H54 (cell line): ENCODE measurements around the gene RFPL3.
A peak's percentile ranks its signal among the peaks of the same experiment; 100 is the strongest.
"Not testable (repeated sequence)": the region's sequence is repeated elsewhere in the genome, so short reads cannot be mapped to it uniquely, and the experiment has no call there.

Experiments used
- DNase-seq: peaks from one replicate; pipeline ENCODE4 v3.0.0; 2011; ENCODE audit warnings: low spot score, mixed read lengths; ENCODE audit not compliant: insufficient read length
- FAIRE-seq: peaks from 3 replicates; lab custom pipeline; 2011; peaks lifted over from hg19 to GRCh38; lab: Jason Lieb, UNC
- POLR2A ChIP-seq: IDR thresholded peaks from 2 replicates; pipeline ENCODE4 v1.6.1; 2011; ENCODE audit warnings: low read depth, mild to moderate bottlenecking, low read length

Gene RFPL3

DNA sequence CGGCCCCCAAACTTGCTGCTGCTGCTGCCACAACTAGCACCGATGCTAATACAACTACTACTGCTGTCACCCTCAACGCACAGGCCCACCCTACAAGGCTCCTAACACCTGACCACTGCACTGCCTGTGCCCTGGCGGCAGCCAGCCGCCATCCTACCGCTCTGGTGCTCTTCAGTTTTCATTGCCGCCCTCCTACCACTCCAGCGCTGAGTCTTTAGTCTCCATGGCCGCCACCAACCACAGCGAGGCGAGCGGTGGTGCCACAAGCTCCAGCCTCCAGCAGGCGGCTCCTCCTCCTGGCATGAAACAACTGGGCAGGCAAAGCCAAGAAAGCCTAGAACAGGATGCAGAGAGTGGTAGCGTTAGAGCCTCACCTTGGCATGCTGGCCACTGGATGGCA, 5.0 kb upstream of the RFPL3 start:
- no peak for DNase-seq
- FAIRE-seq, result no peak
- no peak for TF ChIP-seq POLR2A

GRCh38 chr22:32353292-32353691, 4.4 kb upstream of the RFPL3 start:
- TF ChIP-seq POLR2A, result no peak
- no peak for DNase-seq
- FAIRE-seq, result no peak

GRCh38 chr22:32353840-32354239, 3.8 kb upstream of the RFPL3 start:
- FAIRE-seq (no peak), DNase-seq (no peak)
- no peak for TF ChIP-seq POLR2A

DNA sequence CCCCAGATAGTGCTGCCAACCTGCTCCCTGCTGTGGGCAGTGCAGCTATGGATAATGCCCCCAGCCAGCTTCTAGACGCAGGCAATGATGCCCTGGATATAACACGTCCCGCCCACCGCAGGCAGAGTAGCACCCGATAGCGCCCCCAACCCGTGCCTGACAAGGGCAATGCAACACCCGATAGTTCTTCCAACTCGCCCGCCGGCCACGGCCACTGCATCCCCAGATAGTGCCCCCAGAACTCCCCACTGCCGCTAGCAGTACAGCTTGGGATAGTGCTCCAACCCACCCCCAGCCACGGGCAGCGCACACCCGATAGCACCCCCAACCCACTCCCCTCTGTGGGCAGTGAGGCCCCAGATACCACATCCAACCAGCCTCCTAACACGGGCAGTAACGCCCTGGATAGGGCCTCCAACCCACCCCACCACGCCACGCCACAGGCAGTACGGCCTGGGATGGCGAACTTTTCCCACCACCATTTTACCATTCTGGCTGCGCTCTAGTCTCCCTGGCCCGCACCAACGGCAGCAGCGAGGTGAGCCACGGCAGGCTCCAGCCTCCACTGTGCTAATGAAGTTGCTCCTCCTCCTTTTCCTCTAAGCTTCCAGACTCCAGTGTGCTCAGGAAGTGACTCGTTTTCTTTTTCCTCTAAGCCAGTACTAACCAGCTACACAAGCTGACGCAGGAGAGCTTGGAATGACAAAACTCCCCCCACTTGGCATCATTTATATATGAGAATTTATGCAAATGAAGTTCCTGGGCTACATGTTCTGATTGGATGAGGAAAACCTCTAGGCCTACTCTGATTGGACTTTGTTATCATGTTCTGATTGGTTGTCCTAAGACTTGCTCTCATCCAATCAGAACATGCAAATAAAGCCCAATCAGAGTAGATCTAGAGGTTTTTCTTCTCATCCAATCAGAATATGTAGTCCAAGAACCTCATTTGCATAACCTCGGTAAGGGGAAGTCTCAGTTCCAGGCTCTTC, 3.0 kb upstream of the RFPL3 start:
- FAIRE-seq (no peak), DNase-seq (no peak)
- no peak for TF ChIP-seq POLR2A

DNA sequence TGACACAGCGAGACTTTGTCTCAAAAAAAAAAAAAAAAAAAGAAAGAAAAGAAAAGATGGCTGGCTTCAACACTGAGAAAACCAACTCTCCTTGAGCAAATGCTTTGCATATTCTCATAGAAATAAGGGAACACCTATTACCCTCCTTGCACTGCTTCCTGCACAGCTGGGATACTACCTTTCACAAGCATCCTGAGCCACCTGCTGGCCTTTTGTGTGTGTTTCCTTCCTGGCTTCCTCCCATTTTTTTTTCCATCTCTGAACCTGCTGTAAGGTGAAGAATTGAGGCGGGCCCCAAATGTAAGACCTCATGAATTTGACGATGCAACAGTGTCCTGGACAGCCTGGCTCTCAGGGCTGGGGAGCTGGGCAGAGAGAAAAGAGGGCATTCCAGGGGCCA, 1.9 kb upstream of the RFPL3 start:
- TF ChIP-seq POLR2A, result no peak
- no peak for FAIRE-seq
- no peak for DNase-seq

DNA sequence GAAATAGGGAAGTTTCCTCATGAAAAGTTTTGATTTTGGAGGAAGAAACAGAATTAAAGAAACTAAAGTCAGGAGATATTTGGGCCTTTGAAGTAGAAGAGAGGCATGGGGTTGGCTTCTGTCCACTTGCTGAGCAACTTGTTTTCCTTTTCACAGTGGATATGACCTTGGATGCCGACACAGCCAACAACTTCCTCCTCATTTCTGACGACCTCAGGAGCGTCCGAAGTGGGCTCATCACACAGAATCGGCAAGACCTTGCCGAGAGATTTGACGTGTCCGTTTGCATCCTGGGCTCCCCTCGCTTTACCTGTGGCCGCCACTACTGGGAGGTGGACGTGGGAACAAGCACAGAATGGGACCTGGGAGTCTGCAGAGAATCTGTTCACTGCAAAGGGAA, 2.4 kb downstream of the RFPL3 start:
- DNase-seq, FAIRE-seq: not testable (repeated sequence)

- FAIRE-seq, result no peak
- TF ChIP-seq POLR2A, result no peak
Observed at GRCh38 chr22:32361257-32361656, 3.6 kb downstream of the RFPL3 start.

DNA sequence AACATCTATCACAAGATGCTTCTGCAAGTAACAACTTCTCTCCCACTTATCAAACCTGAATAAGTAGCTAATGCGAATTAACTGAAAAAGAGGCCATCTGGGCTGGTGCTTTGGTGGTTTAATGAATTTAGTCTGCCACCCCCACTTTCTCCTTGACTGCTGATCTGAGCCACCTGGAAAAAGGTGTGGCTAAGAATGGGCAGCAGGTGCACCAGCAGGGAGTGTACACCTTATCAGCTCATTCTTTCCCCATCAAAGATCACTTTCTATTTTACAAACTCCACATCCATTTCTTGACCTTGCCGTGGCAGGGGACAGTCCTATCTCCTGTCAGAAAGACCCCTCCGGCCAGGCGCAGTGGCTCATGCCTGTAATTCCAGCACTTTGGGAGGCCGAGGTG, 6.5 kb downstream of the RFPL3 start:
- FAIRE-seq (no peak), DNase-seq (no peak)
- TF ChIP-seq POLR2A, result no peak

More at GRCh38 chr22:32361257-32361656, 3.6 kb downstream of the RFPL3 start:
- no peak for DNase-seq

GRCh38 chr22:32375678-32376450, 18.2 kb downstream of the RFPL3 start:
- no peak for FAIRE-seq
- TF ChIP-seq POLR2A, result no peak
- DNase-seq, result no peak

DNA sequence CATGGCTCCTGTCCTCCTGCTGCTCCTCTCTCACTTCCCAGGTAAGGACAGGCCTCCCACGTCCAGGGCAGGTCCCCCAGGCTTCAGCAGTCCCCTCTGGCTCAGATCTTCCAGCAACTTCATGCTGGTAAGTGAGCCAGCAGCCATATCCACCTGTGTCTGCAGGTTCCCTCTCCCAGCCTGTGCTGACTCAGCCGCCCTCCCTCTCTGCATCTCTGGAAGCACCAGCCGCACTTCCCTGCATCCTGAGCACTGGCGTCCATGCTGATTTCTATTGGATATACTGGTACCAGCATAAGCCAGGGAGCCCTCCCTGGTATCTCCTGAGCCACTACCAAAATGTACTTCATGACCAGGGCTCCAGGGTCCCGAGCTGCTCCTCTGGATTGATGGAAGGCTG, 19.0 kb downstream of the RFPL3 start:
- FAIRE-seq (no peak), DNase-seq (no peak)
- no peak for TF ChIP-seq POLR2A

GRCh38 chr22:32378707-32379272, 21.1 kb downstream of the RFPL3 start:
- DNase-seq, result peak; percentile 35
- no peak for FAIRE-seq
- TF ChIP-seq POLR2A, result no peak

- FAIRE-seq (no peak), DNase-seq (no peak)
- no peak for TF ChIP-seq POLR2A
Observed at GRCh38 chr22:32380991-32381390, 23.3 kb downstream of the RFPL3 start.

GRCh38 chr22:32385681-32386080, 28.0 kb downstream of the RFPL3 start:
- DNase-seq, result no peak
- no peak for FAIRE-seq
- TF ChIP-seq POLR2A, result no peak

DNA sequence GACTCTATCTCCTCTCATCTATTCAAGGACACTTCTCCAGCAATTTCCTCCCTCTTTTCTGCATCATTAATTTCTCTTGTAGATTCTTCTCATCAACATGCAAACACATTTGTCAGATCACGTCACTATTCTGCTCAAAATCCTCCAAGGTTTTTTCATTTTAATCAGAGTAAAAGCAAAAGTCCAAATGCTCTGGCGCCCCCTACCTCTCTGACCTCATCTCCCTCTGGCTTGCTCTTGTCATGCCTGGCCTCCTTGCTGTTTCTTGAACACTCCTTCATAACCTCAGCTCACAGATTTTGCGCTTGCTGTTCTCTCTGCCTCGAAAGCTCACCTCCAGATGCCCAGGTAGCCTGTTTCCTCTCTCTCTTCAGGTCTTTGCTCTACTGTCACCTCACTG, 32.0 kb downstream of the RFPL3 start:
- FAIRE-seq (no peak), DNase-seq (no peak)
- TF ChIP-seq POLR2A, result no peak
